ENCODE results near the gene ANKS1A.

ANKS1A gene

DNA sequence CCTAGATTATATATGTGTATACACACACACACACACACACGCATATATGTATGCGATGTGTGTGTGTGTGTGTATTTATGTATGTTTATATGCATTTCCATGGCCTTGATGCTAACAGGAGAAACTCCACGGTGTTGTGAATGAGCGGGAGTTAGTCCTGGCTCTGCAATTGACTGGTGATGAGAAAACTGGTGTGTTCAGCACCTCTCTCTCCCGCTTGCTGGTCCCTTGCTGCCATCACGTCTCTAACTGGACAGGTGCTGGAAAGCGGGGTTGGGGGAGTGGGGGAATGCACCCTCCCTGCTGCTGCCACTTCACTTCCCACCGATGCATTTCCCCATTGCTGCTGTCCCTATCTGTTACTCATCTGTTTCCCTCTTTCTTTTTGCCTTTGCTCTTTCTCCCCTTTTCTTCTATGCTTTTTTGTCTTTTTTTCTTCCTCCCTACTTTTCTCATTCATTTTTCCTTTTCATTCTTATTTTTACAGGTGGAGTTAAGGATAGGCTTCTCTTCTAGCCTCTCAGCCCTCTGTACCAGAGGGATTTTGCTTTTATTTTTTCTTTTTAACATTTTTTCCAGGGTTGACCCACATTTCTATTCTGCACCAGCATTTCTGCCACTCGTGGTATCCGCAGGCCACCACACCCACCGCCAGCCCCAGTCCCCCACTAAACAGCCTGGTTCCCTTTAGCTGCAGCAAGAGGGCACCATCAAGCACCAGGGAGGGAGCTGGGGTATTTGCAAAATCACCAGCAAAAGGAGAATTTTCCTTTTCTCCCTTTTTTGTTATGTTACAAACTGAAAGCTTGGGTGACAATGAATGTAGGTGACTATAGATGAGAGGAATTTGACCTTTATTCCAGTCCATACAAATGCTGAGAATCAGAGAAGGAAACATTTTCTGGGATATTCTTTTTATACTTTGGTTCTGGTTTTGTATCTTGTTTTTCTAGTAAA, 136.5 kb downstream of the ANKS1A start:
- no peak for DNase-seq

DNA sequence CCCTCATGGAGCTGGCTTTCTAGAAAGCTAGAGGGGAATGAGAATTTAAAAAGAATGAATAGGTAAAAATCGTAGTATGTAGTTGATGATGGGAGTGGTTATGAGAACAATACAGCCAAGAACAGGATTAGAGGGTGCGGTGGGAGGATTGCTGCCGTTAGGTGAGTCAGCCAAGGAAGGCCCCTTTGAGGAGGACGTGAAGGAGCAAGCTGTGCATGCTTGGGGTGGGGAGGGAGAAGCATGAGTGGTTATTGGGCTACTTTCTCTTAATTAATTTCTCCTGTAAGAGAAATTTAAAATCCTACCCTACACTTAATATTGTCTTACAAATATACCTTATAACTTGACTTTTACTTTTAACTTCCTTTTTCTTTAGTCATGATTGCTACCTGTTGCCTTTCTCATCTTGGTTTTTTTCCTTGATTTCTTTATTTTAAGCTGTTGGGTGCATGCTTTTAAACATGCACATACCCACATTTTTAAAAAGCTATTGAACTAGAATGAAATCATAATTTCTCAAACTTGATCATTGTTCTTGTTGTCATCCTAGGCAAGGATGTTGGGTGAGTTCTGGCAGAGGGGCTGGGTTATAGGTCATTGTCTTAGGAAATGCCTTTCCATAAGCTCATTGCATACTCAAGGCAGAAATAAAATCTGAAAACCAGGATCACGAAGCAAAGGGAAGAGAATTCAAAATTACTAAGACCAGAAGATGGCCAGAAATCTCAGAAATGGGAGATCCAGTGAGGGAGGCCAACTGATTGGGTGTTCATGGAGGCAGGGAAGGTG, 137.6 kb downstream of the ANKS1A start:
- no peak for DNase-seq

DNA sequence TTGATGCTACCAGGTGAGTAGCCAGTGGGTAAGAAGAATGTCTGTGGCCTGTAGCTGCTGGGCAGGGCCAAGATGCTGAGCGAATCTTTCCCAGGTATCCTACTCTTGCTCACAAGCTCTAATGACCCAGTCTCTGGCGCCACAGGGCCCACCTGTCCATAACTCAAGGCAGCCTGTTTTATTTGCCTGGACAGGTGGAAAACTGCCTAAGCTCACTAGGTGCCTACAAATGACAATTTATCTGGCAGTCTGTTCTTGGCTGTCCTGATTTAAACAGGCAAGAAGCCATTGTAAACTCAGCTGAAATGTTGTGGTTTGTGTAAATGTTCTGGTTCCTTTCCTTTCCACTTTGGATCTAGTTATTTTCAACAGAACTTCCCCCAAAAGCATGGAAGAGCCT, 138.8 kb downstream of the ANKS1A start:
- no peak for DNase-seq

DNA sequence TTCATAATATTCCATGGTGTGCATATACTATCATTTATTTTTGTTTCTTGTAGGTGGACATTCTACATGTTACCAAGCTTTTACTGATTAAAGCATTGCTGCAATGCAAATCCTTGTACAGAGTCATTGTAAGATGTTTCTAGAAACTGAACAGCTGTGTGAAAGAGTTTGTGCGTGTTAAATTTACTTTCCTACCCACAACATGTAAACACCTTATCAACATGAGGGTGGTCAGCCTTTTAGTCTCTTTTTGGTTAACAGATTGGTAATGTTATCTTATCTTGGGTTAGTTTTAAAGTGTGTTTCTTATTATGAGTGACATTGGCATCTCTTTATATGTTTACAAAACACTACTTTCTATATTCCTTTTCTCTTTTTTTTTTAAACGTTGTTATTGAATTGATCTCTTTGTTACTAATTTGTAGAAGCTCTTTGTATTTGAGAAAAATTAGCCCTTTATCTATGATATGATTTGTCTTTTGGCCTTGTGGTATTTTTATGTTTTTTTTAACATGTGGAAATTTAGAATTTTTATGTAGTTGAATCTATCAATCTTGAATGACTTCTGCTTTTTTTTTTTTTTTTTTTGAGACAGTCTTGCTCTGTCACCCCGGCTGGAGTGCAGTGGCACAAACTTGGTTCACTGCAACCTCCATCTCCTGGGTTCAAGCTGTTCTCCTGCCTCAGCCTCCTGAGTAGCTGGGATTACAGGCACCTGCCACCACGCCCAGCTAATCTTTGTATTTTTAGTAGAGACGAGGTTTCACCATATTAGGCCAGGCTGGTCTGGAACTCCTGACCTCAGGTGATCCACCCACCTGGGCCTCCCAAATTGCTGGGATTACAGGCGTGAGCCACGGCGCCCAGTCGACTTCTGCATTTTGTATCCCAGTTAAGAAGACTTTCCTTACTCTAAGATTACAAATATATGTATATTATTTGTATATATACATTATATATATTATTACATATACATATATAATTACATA, 140.0 kb downstream of the ANKS1A start:
- no peak for DNase-seq

DNA sequence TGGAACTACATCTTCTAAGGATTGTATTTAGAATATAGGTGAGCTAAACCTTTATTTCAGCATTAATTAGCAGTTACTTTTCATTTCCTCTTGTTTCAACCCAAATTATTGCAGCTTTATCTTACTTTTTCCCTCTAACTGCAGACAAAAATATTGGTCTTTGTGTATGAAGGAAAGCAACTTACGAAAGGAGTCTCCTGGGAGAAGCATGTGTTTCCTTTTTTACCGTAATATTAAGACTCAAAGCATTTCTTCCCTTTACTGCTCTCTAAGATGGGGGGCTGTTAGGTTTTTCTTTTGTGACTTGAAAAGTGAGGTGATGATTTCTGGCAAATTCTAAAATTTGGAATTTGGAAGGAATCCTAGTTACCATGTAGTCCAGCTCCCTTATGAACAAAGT, 141.0 kb downstream of the ANKS1A start:
- DNase-seq, result no peak

DNA sequence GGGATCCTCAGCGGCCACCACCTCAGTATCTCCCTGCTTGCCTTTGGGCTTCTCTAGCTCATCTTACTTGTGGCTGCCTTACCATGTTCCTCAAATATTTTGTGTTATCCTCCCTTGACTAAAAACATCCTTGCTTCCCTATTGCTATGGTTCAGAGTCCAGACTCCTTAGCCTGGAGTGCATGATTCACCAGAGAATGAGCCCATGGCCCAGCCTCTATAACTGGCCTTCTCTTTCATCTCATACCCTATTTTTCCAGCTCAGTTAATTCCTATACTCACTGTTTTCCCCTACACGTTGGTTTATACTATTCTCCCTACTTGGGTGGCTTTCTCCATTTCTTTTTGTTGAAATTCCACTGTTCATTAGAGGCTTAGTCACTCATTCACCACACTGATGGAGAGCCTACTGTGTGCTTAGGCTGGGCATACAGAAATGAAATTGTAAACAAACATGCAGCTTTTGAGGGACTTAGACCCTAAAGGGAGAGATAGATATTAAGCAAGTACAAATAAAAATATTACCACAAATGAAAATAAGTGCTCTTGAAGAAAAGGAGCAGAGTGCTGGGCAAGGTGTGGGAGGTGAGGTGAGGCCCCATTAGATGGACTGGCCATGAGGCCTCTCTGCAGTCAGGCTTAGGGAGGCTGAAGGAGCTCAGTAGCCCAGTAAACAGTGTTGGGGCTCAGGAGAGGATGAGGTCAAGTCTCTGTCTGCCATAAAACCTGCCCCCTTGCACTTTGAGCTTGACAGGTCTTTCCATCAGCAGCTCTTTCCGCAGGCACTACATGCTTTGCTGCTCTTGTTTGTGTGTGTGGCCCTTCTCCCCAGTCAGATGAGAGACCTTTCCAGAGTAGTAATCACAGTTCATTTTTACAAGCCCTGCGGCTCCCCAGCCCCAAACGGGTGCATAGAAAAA, 142.8 kb downstream of the ANKS1A start:
- no peak for DNase-seq

DNA sequence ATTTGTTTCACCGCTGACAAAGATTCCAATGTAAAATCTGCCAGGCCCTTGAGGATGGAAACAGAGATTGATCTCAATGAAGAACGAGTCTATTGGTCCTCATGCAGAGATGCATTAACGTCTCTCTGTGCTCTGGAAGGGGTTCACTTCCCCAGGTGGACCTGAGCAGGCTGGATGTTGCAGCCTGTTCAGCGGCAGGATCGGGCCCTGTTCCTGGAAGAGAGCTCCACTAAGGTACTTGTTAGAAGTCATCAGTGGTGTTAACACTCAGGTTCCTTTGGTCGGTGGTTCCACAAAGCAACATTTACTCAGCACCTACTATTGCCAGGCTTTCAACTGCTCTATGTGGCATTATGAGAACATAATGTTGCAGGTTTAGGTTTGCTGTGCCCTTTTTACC, 144.6 kb downstream of the ANKS1A start:
- DNase-seq, result no peak

DNA sequence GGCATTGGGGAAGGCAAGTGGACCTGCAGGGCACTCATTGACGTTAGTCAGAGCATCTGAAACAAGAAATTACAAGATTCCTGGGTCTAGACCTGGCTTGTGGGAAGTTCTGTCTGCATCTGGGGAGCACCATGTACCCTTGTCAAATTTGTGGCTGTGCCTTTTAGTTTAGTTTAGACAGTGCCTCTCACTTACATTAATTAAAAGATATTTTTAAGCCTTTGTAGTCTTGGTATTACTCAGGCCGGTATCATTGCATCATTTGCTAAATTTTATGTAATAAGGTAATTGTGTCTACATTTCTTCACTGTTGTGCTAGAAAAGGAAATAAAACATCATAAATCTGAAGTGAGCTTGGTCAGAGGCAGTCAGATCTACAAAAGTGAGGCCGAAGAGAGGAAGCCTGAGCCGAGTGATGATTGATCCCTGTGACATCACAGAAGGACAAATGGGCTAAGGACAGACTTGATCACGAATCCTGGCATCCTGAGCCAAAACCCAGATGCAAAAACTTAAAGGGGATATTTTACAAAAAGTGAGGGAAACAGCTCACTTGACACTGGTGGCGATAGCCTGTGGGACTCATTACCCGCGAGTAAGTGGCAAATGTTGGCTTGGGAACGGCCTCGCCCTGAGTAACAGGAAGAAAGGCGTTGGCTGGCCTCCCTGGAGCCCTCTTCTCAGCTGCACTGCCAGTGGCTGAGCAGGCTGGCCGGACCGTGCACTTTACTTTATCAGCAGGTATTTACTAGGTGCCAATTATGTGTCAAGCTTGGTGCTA, 145.5 kb downstream of the ANKS1A start:
- no peak for DNase-seq

DNA sequence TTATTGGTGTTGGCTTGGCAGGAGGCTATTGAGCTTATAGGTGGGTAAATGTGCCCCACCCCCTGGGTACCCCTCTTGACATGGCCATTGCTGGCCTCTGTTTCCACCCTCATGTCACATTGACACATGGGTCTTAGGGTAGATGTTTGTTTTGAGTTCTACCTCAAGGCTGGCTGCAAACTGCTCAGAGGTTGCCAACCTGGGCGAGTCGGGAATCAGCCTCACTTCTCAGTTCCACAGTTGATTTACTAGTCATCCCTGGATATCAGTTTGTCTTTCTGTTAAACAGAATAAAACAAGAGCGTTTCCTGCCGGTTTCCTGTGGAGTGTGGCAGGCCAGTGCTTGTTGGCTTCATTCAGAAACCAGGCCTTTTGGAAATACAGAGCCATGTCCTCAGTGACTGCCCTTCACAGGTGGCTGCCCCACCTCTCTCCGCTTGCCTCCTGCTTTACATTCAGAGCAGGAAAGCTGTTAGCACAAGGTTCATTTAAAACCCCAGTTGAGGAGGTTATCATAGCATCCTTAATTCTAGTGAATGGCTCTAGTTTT, 146.5 kb downstream of the ANKS1A start:
- no peak for DNase-seq

DNA sequence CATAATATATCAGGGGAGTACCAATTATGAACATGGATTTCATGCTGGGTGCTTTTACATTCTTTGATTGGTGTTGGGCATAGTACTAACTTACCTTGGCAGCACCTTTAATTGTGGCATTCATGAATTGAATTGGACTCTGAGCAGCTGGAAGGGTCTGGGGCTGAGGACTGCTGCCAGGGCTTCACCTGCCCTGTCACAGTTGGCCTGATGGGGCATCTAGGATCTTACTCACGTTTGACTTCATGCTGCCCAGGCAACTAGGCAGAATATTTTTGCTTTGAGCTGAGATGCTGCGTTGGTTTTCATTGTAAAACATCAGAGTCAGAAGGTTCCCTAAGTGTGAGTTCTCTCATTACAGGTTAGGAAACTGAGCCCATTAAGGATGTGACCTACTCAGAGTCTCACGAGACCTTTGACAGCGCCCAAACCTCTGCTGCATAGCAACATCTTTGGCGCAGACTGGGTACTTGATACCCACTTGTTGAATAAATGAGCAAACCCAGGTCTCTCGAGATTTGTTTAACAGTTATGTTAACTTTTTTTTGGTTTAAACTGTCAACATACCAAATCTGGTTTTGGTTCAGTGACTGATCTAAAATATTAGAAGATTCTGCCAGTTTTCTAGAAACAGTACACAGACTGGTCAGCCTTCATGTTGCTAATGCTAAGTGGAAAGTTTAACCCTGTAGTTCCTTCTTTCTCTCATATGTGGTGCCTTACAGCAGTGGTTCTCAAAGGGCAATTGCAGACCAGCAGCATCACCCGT, 147.2 kb downstream of the ANKS1A start:
- DNase-seq, result no peak

DNA sequence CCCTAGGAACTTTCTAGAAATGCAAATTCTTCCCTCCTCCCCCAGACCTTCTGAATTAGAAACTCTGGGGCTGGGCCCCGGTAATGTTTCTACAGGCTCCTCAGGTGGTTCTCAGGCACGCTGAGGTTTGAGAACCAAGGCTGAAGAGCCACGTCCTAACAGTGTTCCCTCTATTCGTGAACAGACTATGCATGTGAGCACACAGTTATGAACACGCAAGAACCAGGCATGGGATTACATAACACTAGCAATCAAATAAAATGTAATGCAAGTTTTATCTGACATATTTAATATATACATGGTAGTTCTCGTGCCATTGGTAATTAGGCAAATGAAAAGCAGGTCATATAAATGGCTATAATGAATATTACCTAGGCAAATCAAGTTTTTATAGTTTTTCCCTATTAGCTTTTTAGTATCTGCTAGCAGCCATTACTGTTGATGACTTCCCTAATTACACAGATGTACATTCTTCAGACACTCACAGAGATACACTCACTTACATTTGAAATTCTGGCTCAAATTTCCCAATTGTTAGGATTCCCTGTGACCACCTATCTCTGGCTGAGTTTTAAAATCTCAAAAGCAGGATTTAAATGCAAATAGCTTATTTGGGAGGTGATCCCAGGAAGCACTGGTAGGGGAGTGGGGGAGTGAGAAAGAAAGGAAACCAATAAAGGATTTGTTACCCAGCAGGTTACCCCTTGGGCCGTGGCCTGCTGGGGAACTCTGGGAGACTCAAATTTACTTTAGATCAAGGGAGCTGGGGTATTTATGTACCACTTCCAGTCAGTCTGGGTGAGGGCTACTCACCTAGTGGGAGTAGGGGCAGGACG, 148.0 kb downstream of the ANKS1A start:
- no peak for DNase-seq

DNA sequence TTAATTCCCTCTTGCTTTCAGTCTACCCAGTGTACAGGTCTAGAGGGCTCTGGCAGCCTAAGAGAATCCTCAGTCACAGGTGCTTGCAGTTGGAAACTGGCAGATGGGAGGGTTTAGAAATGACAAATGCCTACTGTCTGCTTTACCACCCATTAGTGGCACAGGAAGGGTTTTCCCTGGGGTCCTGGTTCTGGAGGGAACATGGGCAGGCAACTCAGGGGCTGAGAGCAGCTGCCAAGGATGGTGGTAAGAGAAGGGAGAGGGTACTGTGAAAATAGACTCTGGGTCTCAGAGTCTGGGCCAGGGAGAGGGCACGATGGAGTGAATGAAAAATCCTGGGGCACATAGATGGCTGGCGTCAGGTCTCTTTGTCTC, 148.6 kb downstream of the ANKS1A start:
- peak; percentile 53 for DNase-seq

DNA sequence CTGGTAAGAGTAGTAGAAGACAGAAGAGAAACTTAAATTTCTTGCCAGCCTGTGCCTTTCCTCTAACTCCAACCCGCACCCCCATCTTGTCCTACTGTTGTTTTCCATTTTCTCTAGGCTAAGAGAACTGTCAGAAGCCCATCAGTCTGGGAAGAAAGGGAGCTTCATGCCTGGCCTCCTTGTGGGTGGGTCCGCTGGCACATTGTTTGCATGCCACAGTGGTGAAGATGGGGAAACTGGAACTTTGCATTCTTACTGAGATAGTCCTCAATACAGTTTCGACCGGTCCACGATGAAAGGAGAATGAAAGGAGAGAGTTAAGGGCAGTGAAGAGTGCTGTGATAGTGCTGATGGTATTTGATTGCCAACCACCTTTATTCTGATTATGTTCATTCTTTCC, 149.0 kb downstream of the ANKS1A start:
- no peak for DNase-seq

DNA sequence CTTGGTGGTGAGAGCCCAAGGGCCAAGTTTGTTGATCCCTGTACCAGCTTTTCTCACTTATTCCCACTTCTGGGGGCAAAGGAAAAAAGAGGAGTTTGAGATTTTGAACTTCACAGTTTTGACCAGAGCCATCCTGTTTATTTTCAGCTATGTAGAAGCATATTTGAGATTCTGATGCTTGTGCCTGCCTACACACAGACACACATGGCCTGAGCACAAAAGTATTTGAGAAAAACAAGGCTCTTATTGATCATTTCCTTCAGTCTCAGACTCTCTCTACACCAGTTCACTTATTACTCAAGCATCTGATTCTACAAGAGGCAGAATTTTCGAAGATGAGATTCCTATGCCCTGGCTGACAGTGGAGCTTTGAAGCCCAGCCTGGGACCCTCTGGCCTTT, 151.3 kb downstream of the ANKS1A start:
- DNase-seq, result no peak

DNA sequence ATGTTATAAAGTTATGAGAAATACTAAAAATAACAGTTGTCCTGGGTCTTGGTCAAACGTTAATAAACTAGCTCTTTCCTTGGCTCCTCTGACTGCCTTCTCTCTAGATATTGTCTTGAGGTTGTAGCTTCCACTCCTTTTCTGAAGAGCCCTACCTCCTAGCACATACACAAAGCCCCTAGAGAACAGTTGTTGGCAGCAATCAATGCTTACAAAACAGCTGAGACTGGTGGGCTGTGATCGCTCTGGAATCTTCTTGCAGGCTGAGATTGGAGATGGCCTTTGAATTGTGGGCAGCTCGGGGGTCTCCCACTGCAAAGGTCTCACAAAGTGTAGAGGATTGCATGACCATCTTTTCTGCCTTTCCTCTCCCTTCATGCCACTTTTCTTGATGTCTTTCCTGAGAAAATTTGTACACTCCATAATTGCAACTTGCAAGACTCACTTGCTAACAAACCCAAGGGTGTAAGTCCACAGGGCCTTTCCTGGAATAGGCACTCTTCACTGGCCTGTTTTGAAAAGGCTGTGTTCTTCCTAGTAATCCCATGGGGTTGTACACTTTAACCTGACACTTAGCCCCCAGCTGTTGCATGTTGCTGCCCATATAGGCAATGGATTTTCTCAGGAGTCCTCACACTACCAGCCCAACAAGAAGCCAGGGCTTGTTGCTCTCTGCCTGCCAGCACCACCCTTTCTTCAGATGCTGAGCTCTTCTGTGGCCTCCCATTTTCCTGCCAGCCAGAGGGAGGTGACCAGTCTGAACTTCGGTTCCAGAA, 152.2 kb downstream of the ANKS1A start:
- no peak for DNase-seq

DNA sequence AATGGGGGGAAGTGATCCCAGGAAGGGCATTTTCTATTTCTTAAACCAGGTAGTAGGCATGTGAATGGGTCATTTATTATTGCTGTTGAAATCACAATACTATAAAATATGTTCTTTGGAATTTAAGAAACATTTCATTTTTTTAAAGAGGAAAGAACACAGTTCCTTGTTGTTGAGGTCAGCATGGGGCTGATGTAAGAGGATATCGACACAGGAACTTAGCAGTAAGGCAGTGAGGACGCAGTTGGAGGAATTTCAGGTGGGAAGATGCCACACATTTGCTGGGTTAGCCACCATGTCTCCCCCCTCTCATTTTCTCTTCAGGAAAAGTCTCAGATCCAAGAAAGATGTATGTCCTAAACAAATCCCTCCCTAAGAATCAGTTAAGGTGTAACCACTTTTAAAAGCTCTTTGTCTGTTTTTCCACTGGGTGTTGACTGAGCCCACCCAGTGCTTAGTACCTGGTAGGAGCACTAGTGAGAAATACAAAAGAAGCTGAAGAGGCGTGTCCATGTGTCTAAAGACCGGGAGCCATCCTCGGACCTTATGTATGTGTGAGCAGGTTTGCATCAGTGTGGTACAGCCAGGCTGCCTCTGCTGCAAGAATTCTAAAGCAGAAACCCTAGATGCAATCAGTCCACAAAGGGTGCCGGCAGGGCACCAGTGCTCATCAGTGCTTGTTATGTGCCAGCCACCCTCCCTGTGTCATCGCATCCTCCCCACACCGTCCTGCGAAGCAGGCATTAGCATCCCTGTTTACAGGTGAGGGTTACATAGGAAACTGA, 153.2 kb downstream of the ANKS1A start:
- no peak for DNase-seq

Measured in NCI-H1694 treated with DMSO at 0.1 percent for 48 hours (cell line).